ENCODE measurements around the gene CT45A8.
"Not testable (repeated sequence)": the region's sequence is repeated elsewhere in the genome, so short reads cannot be mapped to it uniquely, and the experiment has no call there.

The CT45A8 gene, protein sequence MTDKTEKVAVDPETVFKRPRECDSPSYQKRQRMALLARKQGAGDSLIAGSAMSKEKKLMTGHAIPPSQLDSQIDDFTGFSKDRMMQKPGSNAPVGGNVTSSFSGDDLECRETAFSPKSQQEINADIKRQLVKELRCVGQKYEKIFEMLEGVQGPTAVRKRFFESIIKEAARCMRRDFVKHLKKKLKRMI

GRCh38 chrX:135854438-135854837 is at the start of gene CT45A8:
CT45A8 (minus strand) TSS chrX:135854538; CDS start chrX:135850783, 3,755 bp downstream.
- H3K4me3 ChIP-seq, H3K27ac ChIP-seq: not testable (repeated sequence)

DNA sequence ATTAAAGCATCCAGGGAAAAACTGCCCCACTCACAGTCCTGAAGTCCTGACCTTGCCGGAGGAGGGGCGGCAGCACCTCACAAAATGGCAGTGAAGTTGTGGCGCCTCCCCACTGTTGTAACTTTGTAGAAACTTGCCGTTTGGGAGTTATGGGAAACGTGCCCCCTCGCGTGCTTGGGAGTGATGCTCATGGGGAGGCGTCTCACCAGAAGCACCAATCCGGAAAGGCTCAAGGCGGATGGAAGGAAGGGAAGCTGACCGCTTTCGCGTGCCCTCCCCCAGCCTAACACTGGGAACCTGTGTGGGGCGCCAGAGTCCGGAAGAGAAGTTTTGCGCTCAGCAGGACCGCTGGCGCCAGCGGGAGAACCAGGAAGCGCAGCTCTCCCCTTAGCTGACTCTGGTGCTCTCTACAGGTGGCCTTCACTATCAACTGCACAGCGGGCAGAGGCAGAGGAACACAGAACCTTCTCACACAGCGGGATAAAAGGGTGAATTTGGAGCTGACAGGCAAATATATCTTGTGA is 39.0 kb upstream of the CT45A8 start, which contains the start of the genes CT45A10 and SAGE1:
CT45A10 (minus strand) TSS at position 151 of the 524 bp plus-strand sequence. CDS start 8,100 bp downstream, outside the sequence.
SAGE1 (plus strand) TSS at position 423 of the 524 bp plus-strand sequence. CDS start 2,527 bp downstream, outside the sequence.
- H3K27ac ChIP-seq, result no peak within 1 kb of the TSS
- no peak within 1 kb of the TSS for H3K4me3 ChIP-seq

- no peak overlapping the region for H3K27ac ChIP-seq
- no peak overlapping the region for H3K4me3 ChIP-seq
Measured at GRCh38 chrX:135892781-135893180, 38.4 kb upstream of the CT45A8 start.

- no peak overlapping the region for H3K27ac ChIP-seq
- H3K4me3 ChIP-seq, result no peak overlapping the region
Measured at GRCh38 chrX:135890087-135890585, 35.8 kb upstream of the CT45A8 start.

DNA sequence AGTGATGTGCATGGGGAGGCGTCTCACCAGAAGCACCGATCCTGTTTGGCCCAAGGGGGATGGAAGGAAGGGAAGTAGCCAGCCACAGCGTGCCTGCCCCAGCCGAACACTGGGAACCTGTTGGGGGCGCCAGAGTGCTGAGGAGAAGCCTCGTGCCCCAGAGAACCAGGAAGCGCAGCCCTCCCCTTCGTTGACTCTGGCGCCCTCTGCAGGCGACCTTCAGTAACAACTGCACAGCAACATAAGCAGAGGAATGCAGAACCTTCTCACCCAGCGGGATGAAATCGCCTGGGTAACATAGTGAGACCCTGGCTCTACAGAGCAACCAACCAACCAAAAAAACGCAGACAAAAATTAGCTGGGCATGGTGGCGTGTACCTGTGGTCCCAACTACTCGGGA is 34.6 kb upstream of the CT45A8 start:
- H3K4me3 ChIP-seq, H3K27ac ChIP-seq: not testable (repeated sequence)

GRCh38 chrX:135888230-135888629 is 33.9 kb upstream of the CT45A8 start:
- H3K27ac ChIP-seq, H3K4me3 ChIP-seq: not testable (repeated sequence)

- not testable (repeated sequence) for H3K27ac ChIP-seq, H3K4me3 ChIP-seq
Measured at GRCh38 chrX:135882741-135883140, 28.4 kb upstream of the CT45A8 start.

GRCh38 chrX:135871712-135872111 is 17.4 kb upstream of the CT45A8 start, which contains the start of gene CT45A9:
CT45A9 (minus strand) TSS chrX:135871812; CDS start chrX:135868061, 3,751 bp downstream.
- H3K4me3 ChIP-seq, H3K27ac ChIP-seq: not testable (repeated sequence)

GRCh38 chrX:135837180-135837579 is 17.2 kb downstream of the CT45A8 start, which contains the start of gene CT45A7:
CT45A7 (minus strand) TSS chrX:135837280; CDS start chrX:135833533, 3,747 bp downstream.
- H3K4me3 ChIP-seq, H3K27ac ChIP-seq: not testable (repeated sequence)

GRCh38 chrX:135819912-135820311 is 34.4 kb downstream of the CT45A8 start, which contains the start of gene CT45A2:
CT45A2 (minus strand) TSS chrX:135820012; CDS start chrX:135816265, 3,747 bp downstream.
- not testable (repeated sequence) for H3K27ac ChIP-seq

DNA sequence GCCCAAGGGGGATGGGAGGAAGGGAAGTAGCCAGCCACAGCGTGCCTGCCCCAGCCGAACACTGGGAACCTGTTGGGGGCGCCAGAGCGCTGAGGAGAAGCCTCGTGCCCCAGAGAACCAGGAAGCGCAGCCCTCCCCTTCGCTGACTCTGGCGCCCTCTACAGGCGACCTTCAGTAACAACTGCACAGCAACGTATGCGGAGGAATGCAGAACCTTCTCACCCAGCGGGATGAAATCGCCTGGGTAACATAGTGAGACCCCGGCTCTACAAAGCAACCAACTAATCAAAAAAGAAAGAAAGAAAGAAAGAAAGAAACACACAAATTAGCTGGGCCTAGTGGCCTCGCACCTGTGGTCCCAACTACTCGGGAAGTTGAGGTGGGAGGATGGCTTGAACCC is 51.7 kb downstream of the CT45A8 start, which contains the start of gene CT45A6:
CT45A6 (minus strand) TSS at position 101 of the 400 bp plus-strand sequence. CDS start 3,794 bp downstream, outside the sequence.
- H3K4me3 ChIP-seq, H3K27ac ChIP-seq: not testable (repeated sequence)

More at GRCh38 chrX:135819912-135820311, 34.4 kb downstream of the CT45A8 start, which contains the start of gene CT45A2:
- H3K4me3 ChIP-seq, result not testable (repeated sequence)

Measured in skin epidermis (tissue), 12 donors.